Measurements from ENCODE around the gene BPIFB6.

GRCh38 chr20:32989507-32990283, 41.8 kb upstream of the BPIFB6 start:
- TF ChIP-seq EP300 (IDR thresholded peaks at IDR 0.05; ENCODE audit: borderline replicate concordance) (no peak), RAD21 (IDR thresholded peaks at IDR 0.05; ENCODE audit: low read depth) (no peak)
- TF ChIP-seq, protein P1, sequence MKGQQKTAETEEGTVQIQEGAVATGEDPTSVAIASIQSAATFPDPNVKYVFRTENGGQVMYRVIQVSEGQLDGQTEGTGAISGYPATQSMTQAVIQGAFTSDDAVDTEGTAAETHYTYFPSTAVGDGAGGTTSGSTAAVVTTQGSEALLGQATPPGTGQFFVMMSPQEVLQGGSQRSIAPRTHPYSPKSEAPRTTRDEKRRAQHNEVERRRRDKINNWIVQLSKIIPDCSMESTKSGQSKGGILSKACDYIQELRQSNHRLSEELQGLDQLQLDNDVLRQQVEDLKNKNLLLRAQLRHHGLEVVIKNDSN (IDR thresholded peaks at IDR 0.05): no peak
